GM18951 (cell line): ENCODE data around the gene CRK.

Experiments used
- POLR2A ChIP-seq: IDR thresholded peaks from 4 replicates; pipeline ENCODE4 v1.6.1; 2011; ENCODE audit warnings: mild to moderate bottlenecking; ENCODE audit not compliant: insufficient read length, insufficient read depth; ENCODE audit errors: extremely low read depth
- in situ Hi-C: fragments of 300-500 bp; cut with MboI; formaldehyde crosslinking; loops from one replicate; pipeline ENCODE4 v1.12.0; 2022; ENCODE audit warnings: low sequenced_read_pairs, mixed read lengths, inconsistent platforms; ENCODE audit not compliant: unreplicated experiment

Gene CRK

DNA sequence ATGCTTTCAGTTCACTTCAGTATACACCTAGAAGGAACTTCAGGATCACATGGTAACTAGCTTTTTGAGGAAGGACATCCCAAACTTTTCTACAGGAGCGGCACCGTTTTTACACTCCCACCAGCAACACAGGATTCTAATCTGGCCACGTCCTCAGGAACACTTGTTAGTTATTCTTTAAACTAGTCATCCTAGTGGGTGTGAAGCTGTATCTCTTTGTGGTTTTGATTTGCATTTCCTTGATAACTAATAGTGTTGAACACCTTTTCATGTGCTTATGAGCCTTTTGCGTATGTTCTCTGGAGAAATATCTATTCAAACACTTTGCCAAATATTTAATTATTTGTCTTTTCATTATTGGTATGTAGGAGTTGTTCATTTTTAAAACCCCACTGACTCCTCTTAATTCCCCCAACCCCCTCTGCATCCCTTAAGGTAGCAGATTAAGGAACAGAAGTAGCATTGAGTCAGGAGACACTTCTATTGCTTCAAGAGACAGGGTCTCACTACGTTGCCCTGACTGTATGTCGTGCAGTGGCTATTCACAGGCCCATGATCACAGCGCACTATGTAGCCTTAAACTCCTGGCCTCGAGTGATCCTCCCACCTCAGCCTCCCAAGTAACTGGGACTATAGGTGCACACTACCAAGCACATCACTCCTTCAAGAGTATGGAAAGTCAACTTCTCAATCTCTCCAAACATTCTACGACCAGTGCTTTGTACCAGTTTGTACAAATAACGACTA, 81.4 kb downstream of the CRK start:
- no peak for TF ChIP-seq POLR2A
- in situ Hi-C loops = loop anchor here (25.0 kb wide), 1 partner anchor 138 kb away; the partner anchor contains the start of gene INPP5K

GRCh38 chr17:1373707-1374237, 82.3 kb downstream of the CRK start:
- in situ Hi-C loops = loop anchor here (25.0 kb wide), 1 partner anchor 139 kb away; the partner anchor contains the start of gene INPP5K
- TF ChIP-seq POLR2A = no peak

GRCh38 chr17:1372618-1373017, 83.4 kb downstream of the CRK start:
- TF ChIP-seq POLR2A = no peak
- in situ Hi-C loops = loop anchor here (25.0 kb wide), 1 partner anchor 140 kb away; the partner anchor contains the start of gene INPP5K

DNA sequence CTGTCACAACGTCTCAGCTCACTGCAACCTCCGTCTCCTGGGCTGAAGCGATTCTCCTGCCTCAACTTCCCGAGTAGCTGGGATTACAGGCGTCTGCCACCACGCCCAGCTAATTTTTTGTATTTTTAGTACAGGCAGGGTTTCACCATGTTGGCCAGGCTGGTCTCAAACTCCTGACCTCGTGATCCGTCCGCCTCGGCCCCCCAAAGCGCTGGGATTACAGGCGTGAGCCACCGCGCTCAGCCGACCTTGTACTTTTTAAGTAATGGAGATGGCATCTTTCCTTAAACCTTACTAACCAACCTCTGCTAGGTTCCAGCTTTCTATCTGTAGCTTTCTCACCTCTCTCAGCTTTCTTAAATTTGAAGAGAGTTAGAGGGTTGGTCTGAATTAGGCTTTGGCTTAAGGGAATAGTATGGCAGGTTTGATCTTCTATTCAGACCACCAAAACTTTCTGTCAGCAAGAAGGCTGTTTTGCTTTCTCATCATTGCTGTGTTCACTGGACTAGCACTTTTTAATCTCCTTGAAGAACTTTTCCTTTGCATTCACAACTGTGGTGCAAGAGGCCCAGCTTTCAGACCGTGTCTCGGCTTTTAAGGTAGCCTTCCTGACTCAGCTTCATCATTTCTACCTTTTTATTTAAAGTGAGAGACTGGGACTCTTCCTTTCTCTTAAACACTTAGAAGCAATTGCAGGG, 84.0 kb downstream of the CRK start:
- TF ChIP-seq POLR2A = no peak
- in situ Hi-C loops = loop anchor here (25.0 kb wide), 1 partner anchor 140 kb away; the partner anchor contains the start of gene INPP5K
